T-cell (primary cell): ENCODE results near the gene KLHL41. TPM values are rescaled to one million over a fixed set of nuclear protein-coding genes. Genes with fewer than 3 reads are reported as not detected.
"Not testable (repeated sequence)": the region's sequence is repeated elsewhere in the genome, so short reads cannot be mapped to it uniquely, and the experiment has no call there.

ENCODE experiments used
- ATAC-seq, 4 experiments: fragments of 200-7000 bp in 3 of 4; fragments of 150-1000 bp in 1 of 4; cut with Tn5 transposase; replicated peaks in 1 of 4; 1 replicate in 3 of 4; 2 replicates in 1 of 4; pipeline ENCODE4 v1.10.0; 2021; ENCODE audit warnings: moderate library complexity in 3 of 4, mild to moderate bottlenecking in 2 of 4, moderate number of reproducible peaks in 1 of 4
- CTCF ChIA-PET, 2 donors: fragments of 300-600 bp; sonication (Branson Sonifier 250); formaldehyde crosslinking; loops; one replicate each; lab custom pipeline; 2022; ENCODE audit warnings: antibody characterized with exemption in 2 of 2; lab: Charles Lee
- POLR2A ChIA-PET, 2 donors: fragments of 300-600 bp; sonication (Branson Sonifier 250); formaldehyde crosslinking; loops; one replicate each; lab custom pipeline; 2022; ENCODE audit warnings: antibody characterized with exemption in 2 of 2; lab: Charles Lee
- DNase-seq, 35 experiments: peaks; one replicate each; pipeline versions ENCODE4 v3.0.0 to v3.0.0-alpha.2; 2013 to 2023
- H3K27ac ChIP-seq: one replicate; pipeline ENCODE4 v1.5.1; 2013; ENCODE audit warnings: low read length
- H3K27me3 ChIP-seq, 2 experiments: replicated peaks in 1 of 2; 1 replicate in 1 of 2; 2 replicates in 1 of 2; pipeline versions ENCODE4 v1.6.1 to v1.7.0; 2013; ENCODE audit warnings: low read length in 1 of 2, mixed read lengths in 1 of 2; ENCODE audit not compliant: control insufficient read depth in 2 of 2, insufficient read depth in 2 of 2; ENCODE audit errors: extremely low read depth in 1 of 2
- H3K36me3 ChIP-seq, 2 donors: 1 replicate in 1 of 2; 2 replicates in 1 of 2; pipeline versions ENCODE4 v1.6.1 to v1.7.0; 2013; ENCODE audit warnings: low read length in 1 of 2; ENCODE audit not compliant: control insufficient read depth in 2 of 2, insufficient read depth in 1 of 2; ENCODE audit errors: extremely low read depth in 1 of 2
- H3K4me1 ChIP-seq, 2 experiments: 1 replicate in 1 of 2; 2 replicates in 1 of 2; pipeline versions ENCODE4 v1.6.1 to v1.7.0; 2013; ENCODE audit warnings: low read length in 2 of 2, mixed read lengths in 1 of 2; ENCODE audit not compliant: insufficient read depth in 2 of 2, control insufficient read depth in 1 of 2; ENCODE audit errors: extremely low read depth in 1 of 2
- H3K4me3 ChIP-seq, 2 donors: 1 replicate in 1 of 2; 2 replicates in 1 of 2; pipeline versions ENCODE4 v1.5.1 to v1.7.0; 2013; ENCODE audit warnings: mild to moderate bottlenecking in 2 of 2, low read length in 1 of 2, moderate library complexity in 1 of 2; ENCODE audit not compliant: control insufficient read depth in 1 of 2; ENCODE audit errors: extremely low read depth in 1 of 2
- H3K9me3 ChIP-seq: 2 replicates; pipeline ENCODE4 v1.7.0; 2013
- H3K27ac Mint-ChIP-seq, 2 donors: one replicate each; pipeline ENCODE4 v1.8.0; 2020 to 2021; ENCODE audit warnings: mild to moderate bottlenecking in 2 of 2, mixed read lengths in 2 of 2
- H3K27me3 Mint-ChIP-seq, 2 donors: one replicate each; pipeline ENCODE4 v1.8.0; 2021 to 2022; ENCODE audit warnings: mixed read lengths in 2 of 2
- H3K36me3 Mint-ChIP-seq: one replicate; pipeline ENCODE4 v1.8.0; 2021; ENCODE audit warnings: mixed read lengths
- H3K4me1 Mint-ChIP-seq, 3 donors: one replicate each; pipeline ENCODE4 v1.8.0; 2020 to 2022; ENCODE audit warnings: mixed read lengths in 3 of 3, mild to moderate bottlenecking in 1 of 3
- H3K4me3 Mint-ChIP-seq, 3 donors: one replicate each; pipeline ENCODE4 v1.8.0; 2020 to 2022; ENCODE audit warnings: mild to moderate bottlenecking in 3 of 3, mixed read lengths in 3 of 3, moderate library complexity in 3 of 3
- H3K9me3 Mint-ChIP-seq, 3 donors: one replicate each; pipeline ENCODE4 v1.8.0; 2020 to 2022; ENCODE audit warnings: mixed read lengths in 3 of 3
- WGBS: methylation state at CpG from one replicate; pipeline ENCODE4 v1.1.5; 2013; ENCODE audit warnings: missing lambda C conversion rate; ENCODE audit not compliant: insufficient coverage; 5-methylcytosine and 5-hydroxymethylcytosine counted together
- total RNA-seq, 35 experiments: library from RNA in 6 of 35; stranded (reverse) in 6 of 35; fragments of 120-200 nt in 1 of 35; gene quantifications; one replicate each; pipeline versions ENCODE4 v1.2.1 to v1.2.4 and lab custom pipeline; 2013 to 2026

Gene KLHL41
- total RNA-seq, 5 donors from 2014 or later (not counting 1 experiment from before 2014, with no cell fraction given) = 0.23 to 0.43 (median 0.35) TPM; not detected in 2

- Histone ChIP-seq H3K36me3 (no peaks in the 10 kb centered on the region), H3K27me3 (no peaks in the 10 kb centered on the region), H3K9me3 (no peaks in the 10 kb centered on the region), H3K4me3 (no peak overlapping the region), H3K4me1 (peaks cover 5 to 8% of the 10 kb centered on the region in 2 experiments), H3K27ac (no peak overlapping the region)
- POLR2A ChIA-PET = interaction anchor here in 1 of 2 donors (1.0 kb wide), 1 partner anchor 13 kb away, joined by 4 read pairs; no protein-coding TSS in a partner anchor
- Mint-ChIP-seq H3K4me3 (no peak overlapping the region), H3K27me3 (no peaks in the 10 kb centered on the region), H3K9me3 (no peaks in the 10 kb centered on the region), H3K36me3 (peaks cover 18% of the 10 kb centered on the region), H3K27ac (no peak overlapping the region), H3K4me1 (peaks cover 20 to 27% (median 23%) of the 10 kb centered on the region in 3 donors)
- WGBS = no CpG with 5 or more reads among the region's 2 CpGs
- ATAC-seq = no peak
- CTCF ChIA-PET = no interaction called here
- DNase-seq = no peak
These were observed 60.4 kb downstream of the KLHL41 start for GRCh38 chr2:169569948-169570347.

GRCh38 chr2:169570752-169571151, 61.2 kb downstream of the KLHL41 start:
- not testable (repeated sequence) for H3K27ac Mint-ChIP-seq, ATAC-seq
- WGBS = no CpG with 5 or more reads among the region's 4 CpGs

GRCh38 chr2:169571571-169571970, 62.1 kb downstream of the KLHL41 start:
- Mint-ChIP-seq H3K9me3 (no peaks in the 10 kb centered on the region), H3K4me1 (peaks cover 20 to 27% (median 23%) of the 10 kb centered on the region in 3 donors), H3K4me3 (no peak overlapping the region), H3K27me3 (no peaks in the 10 kb centered on the region), H3K27ac (no peak overlapping the region), H3K36me3 (peaks cover 10% of the 10 kb centered on the region)
- no peak overlapping the region for H3K27ac ChIP-seq
- peaks cover 5 to 8% of the 10 kb centered on the region in 2 experiments for H3K4me1 ChIP-seq
- POLR2A ChIA-PET = interaction anchor here in 1 of 2 donors (3.6 kb wide), 1 partner anchor 13 kb away, joined by 34 read pairs; the partner anchor contains the start of gene PPIG
- H3K27me3 ChIP-seq = no peaks in the 10 kb centered on the region
- H3K9me3 ChIP-seq = no peaks in the 10 kb centered on the region
- no CpG with 5 or more reads among the region's 3 CpGs for WGBS
- no peak overlapping the region for H3K4me3 ChIP-seq
- H3K36me3 ChIP-seq = no peaks in the 10 kb centered on the region
- DNase-seq = no peak
- CTCF ChIA-PET = no interaction called here
- ATAC-seq = no peak

More at GRCh38 chr2:169570752-169571151, 61.2 kb downstream of the KLHL41 start:
- H3K27me3 Mint-ChIP-seq, H3K9me3 ChIP-seq, H3K27ac ChIP-seq, H3K4me1 ChIP-seq, H3K27me3 ChIP-seq, H3K9me3 Mint-ChIP-seq, H3K4me3 ChIP-seq, CTCF ChIA-PET, H3K36me3 ChIP-seq, H3K4me3 Mint-ChIP-seq, DNase-seq: not testable (repeated sequence)
- peaks cover 13% of the 10 kb centered on the region for H3K36me3 Mint-ChIP-seq
- POLR2A ChIA-PET = interaction anchor here in 1 of 2 donors (0.7 kb wide), 1 partner anchor 24 kb away, joined by 5 read pairs; no protein-coding TSS in a partner anchor
- H3K4me1 Mint-ChIP-seq = peaks cover 20 to 27% (median 23%) of the 10 kb centered on the region in 3 donors

DNA sequence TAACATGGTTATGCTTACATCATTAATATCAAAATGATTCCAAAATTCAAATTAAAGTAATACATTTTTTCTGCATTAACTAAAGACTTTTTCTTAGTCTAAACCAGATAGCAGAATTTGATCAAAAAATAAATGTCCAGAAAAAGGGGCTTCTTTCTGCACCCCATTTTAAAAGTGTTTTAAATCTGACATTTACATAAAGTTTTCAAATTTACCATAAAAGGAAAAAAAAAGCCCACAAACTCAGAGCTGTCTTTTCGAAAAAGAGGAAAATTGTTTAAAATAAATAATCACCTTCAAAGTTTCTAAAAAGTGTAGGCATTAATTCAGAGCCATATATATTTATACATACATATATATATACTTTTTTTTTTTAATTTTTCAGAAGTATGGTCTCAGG, 62.7 kb downstream of the KLHL41 start:
- no peaks in the 10 kb centered on the region for H3K27me3 Mint-ChIP-seq
- no peaks in the 10 kb centered on the region for H3K27me3 ChIP-seq

DNA sequence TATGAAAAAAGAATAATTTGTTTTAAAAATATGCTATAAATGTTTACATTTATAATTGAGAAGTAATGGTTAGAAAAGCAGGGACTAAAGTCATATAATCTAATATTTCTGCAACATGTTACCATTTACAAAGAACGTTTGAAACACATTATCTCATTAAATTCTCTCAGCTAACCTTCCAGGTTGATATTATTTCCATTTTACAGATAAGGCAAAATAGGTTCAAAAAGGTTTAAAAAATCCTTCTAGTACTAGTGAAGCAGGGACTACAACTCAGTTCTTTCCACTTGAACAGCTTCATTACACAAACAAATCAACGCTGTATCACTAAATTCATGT, 63.3 kb downstream of the KLHL41 start:
- no peak overlapping the region for H3K27ac Mint-ChIP-seq
- peaks cover 20 to 27% (median 23%) of the 10 kb centered on the region in 3 donors for H3K4me1 Mint-ChIP-seq
- ATAC-seq = no peak
- Histone ChIP-seq H3K36me3 (no peaks in the 10 kb centered on the region), H3K27ac (no peak overlapping the region), H3K27me3 (no peaks in the 10 kb centered on the region), H3K9me3 (no peaks in the 10 kb centered on the region), H3K4me3 (peak overlapping the region; percentile 97 to 99), H3K4me1 (peaks cover 5 to 8% of the 10 kb centered on the region in 2 experiments)
- H3K9me3 Mint-ChIP-seq = no peaks in the 10 kb centered on the region
- peak overlapping the region; percentile 95 to 99 (median 98) for H3K4me3 Mint-ChIP-seq
- ChIA-PET CTCF (interaction anchor here (0.8 to 1.9 kb wide), 9 partner anchors 8 to 252 kb away, joined by 3 to 10 read pairs (median 3); partner anchors contain the start of genes METTL5 (in 1 of the 2) and PPIG (in 1 of the 2)), POLR2A (interaction anchor here (0.6 to 3.6 kb wide), 8 partner anchors 11 to 1861 kb away, joined by 3 to 34 read pairs (median 7); partner anchors contain the start of genes PPIG (in 2 of the 2) and METTL8 (in 1 of the 2))
- 11% methylated on average over 1 of the region's 2 CpGs for WGBS
- H3K36me3 Mint-ChIP-seq = peaks cover 7% of the 10 kb centered on the region
- no peak for DNase-seq
- no peaks in the 10 kb centered on the region for H3K27me3 Mint-ChIP-seq

More for the DNA sequence above, 62.7 kb downstream of the KLHL41 start:
- no peaks in the 10 kb centered on the region for H3K9me3 ChIP-seq
- WGBS = no CpG with 5 or more reads among the region's 1 CpG
- ChIA-PET POLR2A (interaction anchor here (0.6 to 3.6 kb wide), 6 partner anchors 12 to 1861 kb away, joined by 3 to 34 read pairs (median 6); partner anchors contain the start of genes METTL8 (in 1 of the 2) and PPIG (in 1 of the 2)), CTCF (interaction anchor here in 1 of 2 donors (0.8 to 1.5 kb wide), 3 partner anchors 12 to 169 kb away, joined by 3 to 10 read pairs (median 4); partner anchors contain the start of gene PPIG)
- DNase-seq = no peak
- H3K4me3 ChIP-seq = no peak overlapping the region
- H3K27ac ChIP-seq = no peak overlapping the region
- H3K36me3 ChIP-seq = no peaks in the 10 kb centered on the region
- ATAC-seq = no peak
- Mint-ChIP-seq H3K4me1 (peaks cover 20 to 27% (median 23%) of the 10 kb centered on the region in 3 donors), H3K4me3 (no peak overlapping the region), H3K36me3 (peaks cover 10% of the 10 kb centered on the region), H3K9me3 (no peaks in the 10 kb centered on the region), H3K27ac (no peak overlapping the region)
- peaks cover 5 to 8% of the 10 kb centered on the region in 2 experiments for H3K4me1 ChIP-seq

GRCh38 chr2:169573160-169573973, 63.9 kb downstream of the KLHL41 start, which contains the start of gene FASTKD1:
FASTKD1 (minus strand) TSS chr2:169573865; CDS start chr2:169572029, 1,836 bp downstream.
- 0% methylated on average over 24 of the region's 33 CpGs for WGBS
- Mint-ChIP-seq H3K27me3 (no peaks in the 10 kb centered on the region), H3K4me1 (peaks cover 20 to 27% (median 23%) of the 10 kb centered on the region in 3 donors), H3K9me3 (no peaks in the 10 kb centered on the region), H3K27ac (peak within 1 kb of the TSS; percentile 68 to 89), H3K4me3 (peak within 1 kb of the TSS; percentile 95 to 99 (median 98)), H3K36me3 (peaks cover 7% of the 10 kb centered on the region)
- Histone ChIP-seq H3K4me1 (peaks cover 5 to 8% of the 10 kb centered on the region in 2 experiments), H3K9me3 (no peaks in the 10 kb centered on the region), H3K4me3 (peak within 1 kb of the TSS; percentile 97 to 99), H3K36me3 (no peaks in the 10 kb centered on the region), H3K27me3 (no peaks in the 10 kb centered on the region), H3K27ac (peak within 1 kb of the TSS; percentile 81)
- ATAC-seq = peak; percentile 100
- ChIA-PET CTCF (interaction anchor here (0.9 to 1.9 kb wide), 10 partner anchors 8 to 252 kb away, joined by 3 to 10 read pairs (median 4); partner anchors contain the start of genes BBS5 (in 1 of the 2), METTL5 (in 1 of the 2) and PPIG (in 1 of the 2)), POLR2A (interaction anchor here (0.6 to 3.6 kb wide), 7 partner anchors 11 to 1630 kb away, joined by 3 to 34 read pairs (median 9); partner anchors contain the start of gene PPIG (in 2 of the 2))
- DNase-seq = peak; percentile 58 to 93 (median 80)
